Liver (tissue), 9 donors: Measurements from ENCODE around the gene LYST. TPM values are rescaled to one million over a fixed set of nuclear protein-coding genes. Genes with fewer than 3 reads are reported as not detected.
A peak's percentile ranks its signal among the peaks of the same experiment; 100 is the strongest.
"Not testable (repeated sequence)": the region's sequence is repeated elsewhere in the genome, so short reads cannot be mapped to it uniquely, and the experiment has no call there.

ENCODE experiments used
- DNase-seq: peaks from one replicate; pipeline ENCODE4 v3.0.0-alpha.2; 2017; ENCODE audit warnings: low spot score
- H3K27ac ChIP-seq, 2 donors: one replicate each; pipeline ENCODE4 v1.7.0; 2013; ENCODE audit warnings: inconsistent platforms in 2 of 2, low read length in 2 of 2, control low read depth in 1 of 2, low read depth in 1 of 2, mild to moderate bottlenecking in 1 of 2
- H3K27me3 ChIP-seq, 4 donors: one replicate each; pipeline versions ENCODE4 v1.6.1 to v1.7.0; 2013; ENCODE audit warnings: low read length in 3 of 4, inconsistent platforms in 1 of 4, mild to moderate bottlenecking in 1 of 4, moderate library complexity in 1 of 4; ENCODE audit not compliant: control insufficient read depth in 4 of 4, insufficient read depth in 4 of 4
- H3K36me3 ChIP-seq, 4 donors: one replicate each; pipeline versions ENCODE4 v1.6.1 to v1.7.0; 2013; ENCODE audit warnings: low read length in 3 of 4, mild to moderate bottlenecking in 3 of 4, low read depth in 1 of 4, moderate library complexity in 1 of 4; ENCODE audit not compliant: control insufficient read depth in 4 of 4, insufficient read depth in 3 of 4
- H3K4me1 ChIP-seq, 4 donors: one replicate each; pipeline versions ENCODE4 v1.6.1 to v1.7.0; 2013; ENCODE audit warnings: low read length in 3 of 4, mild to moderate bottlenecking in 3 of 4, moderate library complexity in 1 of 4; ENCODE audit not compliant: control insufficient read depth in 4 of 4, insufficient read depth in 4 of 4
- H3K4me3 ChIP-seq, 3 donors: one replicate each; pipeline versions ENCODE4 v1.6.1 to v1.7.0; 2013; ENCODE audit warnings: low read length in 3 of 3, control low read depth in 1 of 3, low read depth in 1 of 3, mild to moderate bottlenecking in 1 of 3
- H3K9ac ChIP-seq, 2 donors: one replicate each; pipeline ENCODE4 v1.7.0; 2013; ENCODE audit warnings: low read length in 2 of 2, mild to moderate bottlenecking in 2 of 2, moderate library complexity in 2 of 2, control low read depth in 1 of 2, low read depth in 1 of 2
- H3K9me3 ChIP-seq, 4 donors: one replicate each; pipeline versions ENCODE4 v1.6.1 to v1.7.0; 2013; ENCODE audit warnings: low read length in 3 of 4; ENCODE audit not compliant: control insufficient read depth in 4 of 4
- EGR1 ChIP-seq, 2 donors: IDR thresholded peaks; 2 replicates each; pipeline ENCODE4 v1.6.1; 2016 to 2018; ENCODE audit warnings: antibody characterized with exemption in 2 of 2, low read depth in 2 of 2
- FOXA1 ChIP-seq: IDR thresholded peaks from 2 replicates; pipeline ENCODE4 v1.6.1; 2016; ENCODE audit warnings: antibody characterized with exemption
- GABPA ChIP-seq, 2 donors: IDR thresholded peaks in 1 of 2; conservative IDR thresholded peaks in 1 of 2; 2 replicates each; pipeline ENCODE4 v1.6.1; 2016; ENCODE audit warnings: antibody characterized with exemption in 2 of 2, mild to moderate bottlenecking in 1 of 2, moderate library complexity in 1 of 2
- RAD21 ChIP-seq, 2 donors: IDR thresholded peaks; 2 replicates each; pipeline ENCODE4 v1.6.1; 2016; ENCODE audit warnings: antibody characterized with exemption in 2 of 2, mild to moderate bottlenecking in 2 of 2
- RXRA ChIP-seq, 2 donors: IDR thresholded peaks; 2 replicates each; pipeline ENCODE4 v1.6.1; 2017 to 2018; ENCODE audit warnings: antibody characterized with exemption in 2 of 2, mild to moderate bottlenecking in 1 of 2
- SP1 ChIP-seq: IDR thresholded peaks from 2 replicates; pipeline ENCODE4 v1.6.1; 2018; ENCODE audit warnings: antibody characterized with exemption, mild to moderate bottlenecking
- TAF1 ChIP-seq: conservative IDR thresholded peaks from 2 replicates; pipeline ENCODE4 v1.6.1; 2016; ENCODE audit warnings: antibody characterized with exemption, mild to moderate bottlenecking
- YY1 ChIP-seq: IDR thresholded peaks from 2 replicates; pipeline ENCODE4 v1.6.1; 2016; ENCODE audit warnings: antibody characterized with exemption, mild to moderate bottlenecking
- WGBS: extraction: QIAGEN DNeasy Blood & Tissue Kit; methylation state at CpG from one replicate; pipeline ENCODE4 v1.1.7; 2013; 5-methylcytosine and 5-hydroxymethylcytosine counted together
- polyA plus RNA-seq, 2 donors: library from polyadenylated mRNA; stranded (reverse) in 1 of 2; unstranded in 1 of 2; fragments of 200-250 nt in 1 of 2; fragments of >200 nt in 1 of 2; fragmentation: Nextera tagmentation in 1 of 2; extraction: Ambion mirVana in 1 of 2; gene quantifications; one replicate each; pipeline versions ENCODE4 v1.2.1 to v1.2.3, GENCODE V29; 2013 to 2015
- total RNA-seq, 2 donors: library from RNA; depleted of rRNA; stranded (reverse); fragments of >200 nt; gene quantifications; one replicate each; pipeline ENCODE4 v1.2.3, GENCODE V29; 2014
- TF ChIP-seq, protein P1 (sequence below): IDR thresholded peaks from 2 replicates; pipeline ENCODE4 v1.6.1; 2016; ENCODE audit warnings: antibody characterized with exemption, mild to moderate bottlenecking
- TF ChIP-seq, protein P2 (sequence below): IDR thresholded peaks from 2 replicates; pipeline ENCODE4 v1.6.1; 2016; ENCODE audit warnings: antibody characterized with exemption
- TF ChIP-seq, protein P3 (sequence below): IDR thresholded peaks from 2 replicates; pipeline ENCODE4 v1.6.1; 2016; ENCODE audit warnings: antibody characterized with exemption
- TF ChIP-seq, protein P4 (sequence below): IDR thresholded peaks from 2 replicates; pipeline ENCODE4 v1.6.1; 2016; ENCODE audit warnings: antibody characterized with exemption
- donor health status: healthy.
- donor health status: healthy.
- donor health status: healthy.
- donor health status: healthy.
- donor health status: healthy.

Gene LYST
- total and polyA plus RNA-seq, 4 donors: 3.4 to 45.9 (median 14.2) TPM

DNA sequence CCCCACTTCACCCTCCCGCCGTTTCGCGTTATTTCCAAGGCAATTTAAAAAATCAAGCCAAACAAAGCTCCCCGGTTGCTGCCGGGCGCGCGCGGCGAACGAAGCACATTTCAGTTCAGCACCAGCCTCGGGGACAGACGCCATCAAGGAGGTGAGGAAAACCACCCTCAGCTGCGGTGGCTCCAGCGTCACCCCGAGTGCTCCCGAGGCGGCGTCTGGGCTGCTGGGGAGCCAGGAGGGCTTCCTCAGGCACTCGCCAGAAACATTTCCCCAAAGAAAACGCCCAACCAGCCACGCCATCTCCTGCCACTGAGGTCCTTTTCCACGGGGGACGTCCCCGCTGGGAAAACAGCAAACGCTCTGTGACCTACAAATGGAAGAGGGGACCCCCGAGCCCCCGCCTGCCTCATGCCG lies 217.7 kb downstream of the LYST start:
- WGBS: 3% methylated on average over 30 of the region's 30 CpGs
- peaks cover 0 to 19% (median 6%) of the 10 kb centered on the region in 4 donors for H3K27me3 ChIP-seq
- no peak overlapping the region for H3K9ac ChIP-seq
- H3K4me1 ChIP-seq: peaks cover 13 to 25% (median 21%) of the 10 kb centered on the region in 4 donors
- TF ChIP-seq, protein P1, sequence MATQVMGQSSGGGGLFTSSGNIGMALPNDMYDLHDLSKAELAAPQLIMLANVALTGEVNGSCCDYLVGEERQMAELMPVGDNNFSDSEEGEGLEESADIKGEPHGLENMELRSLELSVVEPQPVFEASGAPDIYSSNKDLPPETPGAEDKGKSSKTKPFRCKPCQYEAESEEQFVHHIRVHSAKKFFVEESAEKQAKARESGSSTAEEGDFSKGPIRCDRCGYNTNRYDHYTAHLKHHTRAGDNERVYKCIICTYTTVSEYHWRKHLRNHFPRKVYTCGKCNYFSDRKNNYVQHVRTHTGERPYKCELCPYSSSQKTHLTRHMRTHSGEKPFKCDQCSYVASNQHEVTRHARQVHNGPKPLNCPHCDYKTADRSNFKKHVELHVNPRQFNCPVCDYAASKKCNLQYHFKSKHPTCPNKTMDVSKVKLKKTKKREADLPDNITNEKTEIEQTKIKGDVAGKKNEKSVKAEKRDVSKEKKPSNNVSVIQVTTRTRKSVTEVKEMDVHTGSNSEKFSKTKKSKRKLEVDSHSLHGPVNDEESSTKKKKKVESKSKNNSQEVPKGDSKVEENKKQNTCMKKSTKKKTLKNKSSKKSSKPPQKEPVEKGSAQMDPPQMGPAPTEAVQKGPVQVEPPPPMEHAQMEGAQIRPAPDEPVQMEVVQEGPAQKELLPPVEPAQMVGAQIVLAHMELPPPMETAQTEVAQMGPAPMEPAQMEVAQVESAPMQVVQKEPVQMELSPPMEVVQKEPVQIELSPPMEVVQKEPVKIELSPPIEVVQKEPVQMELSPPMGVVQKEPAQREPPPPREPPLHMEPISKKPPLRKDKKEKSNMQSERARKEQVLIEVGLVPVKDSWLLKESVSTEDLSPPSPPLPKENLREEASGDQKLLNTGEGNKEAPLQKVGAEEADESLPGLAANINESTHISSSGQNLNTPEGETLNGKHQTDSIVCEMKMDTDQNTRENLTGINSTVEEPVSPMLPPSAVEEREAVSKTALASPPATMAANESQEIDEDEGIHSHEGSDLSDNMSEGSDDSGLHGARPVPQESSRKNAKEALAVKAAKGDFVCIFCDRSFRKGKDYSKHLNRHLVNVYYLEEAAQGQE: peak; percentile 99
- TF ChIP-seq YY1 (no peak), SP1 (no peak), RXRA (IDR thresholded peaks at IDR 0.05) (peak in 1 of 2 donors; percentile 17)
- H3K4me3 ChIP-seq: peak overlapping the region in 1 of 3 donors; percentile 58
- peak; percentile 50 for DNase-seq
- no peaks in the 10 kb centered on the region for H3K9me3 ChIP-seq
- no peak overlapping the region for H3K27ac ChIP-seq
- no peaks in the 10 kb centered on the region for H3K36me3 ChIP-seq

DNA sequence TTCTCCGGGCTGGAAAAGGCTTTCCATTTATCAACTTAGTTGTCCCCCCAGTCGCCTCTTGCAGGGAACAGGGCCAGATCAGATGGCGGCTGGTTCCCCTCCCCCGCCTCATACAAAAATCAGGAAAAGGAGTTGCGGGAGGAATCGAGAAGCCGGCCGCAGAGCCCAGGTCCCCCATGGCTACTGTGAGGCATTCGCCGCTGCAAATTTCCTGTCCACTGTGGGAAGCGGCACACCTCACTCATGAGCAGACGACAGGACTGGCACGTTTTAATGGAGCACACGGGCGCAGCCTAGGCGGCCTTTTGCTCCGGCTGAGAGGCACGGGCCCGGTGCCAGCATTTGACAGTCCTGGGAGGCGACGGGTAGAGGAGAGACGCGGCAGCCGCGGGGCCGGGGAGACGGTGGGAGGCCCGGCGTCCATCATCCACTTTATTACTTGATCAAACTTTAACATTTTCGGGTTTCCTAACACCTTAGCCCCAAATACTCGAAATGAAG lies 218.2 kb downstream of the LYST start:
- no peak overlapping the region for H3K9ac ChIP-seq
- 12% methylated on average over 31 of the region's 31 CpGs for WGBS
- H3K4me1 ChIP-seq: peaks cover 13 to 25% (median 21%) of the 10 kb centered on the region in 4 donors
- no peaks in the 10 kb centered on the region for H3K9me3 ChIP-seq
- DNase-seq: no peak
- no peaks in the 10 kb centered on the region for H3K36me3 ChIP-seq
- TF ChIP-seq, protein P2, sequence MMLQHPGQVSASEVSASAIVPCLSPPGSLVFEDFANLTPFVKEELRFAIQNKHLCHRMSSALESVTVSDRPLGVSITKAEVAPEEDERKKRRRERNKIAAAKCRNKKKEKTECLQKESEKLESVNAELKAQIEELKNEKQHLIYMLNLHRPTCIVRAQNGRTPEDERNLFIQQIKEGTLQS: no peak
- TF ChIP-seq GABPA (IDR thresholded peaks at IDR 0.05 in 1 of 2, conservative IDR thresholded peaks at IDR 0.05 in 1 of 2): no peak
- no peak for TF ChIP-seq SP1
- TF ChIP-seq YY1: no peak
- TF ChIP-seq FOXA1: no peak
- no peak for TF ChIP-seq RAD21 (IDR thresholded peaks at IDR 0.05)
- TF ChIP-seq, protein P3, sequence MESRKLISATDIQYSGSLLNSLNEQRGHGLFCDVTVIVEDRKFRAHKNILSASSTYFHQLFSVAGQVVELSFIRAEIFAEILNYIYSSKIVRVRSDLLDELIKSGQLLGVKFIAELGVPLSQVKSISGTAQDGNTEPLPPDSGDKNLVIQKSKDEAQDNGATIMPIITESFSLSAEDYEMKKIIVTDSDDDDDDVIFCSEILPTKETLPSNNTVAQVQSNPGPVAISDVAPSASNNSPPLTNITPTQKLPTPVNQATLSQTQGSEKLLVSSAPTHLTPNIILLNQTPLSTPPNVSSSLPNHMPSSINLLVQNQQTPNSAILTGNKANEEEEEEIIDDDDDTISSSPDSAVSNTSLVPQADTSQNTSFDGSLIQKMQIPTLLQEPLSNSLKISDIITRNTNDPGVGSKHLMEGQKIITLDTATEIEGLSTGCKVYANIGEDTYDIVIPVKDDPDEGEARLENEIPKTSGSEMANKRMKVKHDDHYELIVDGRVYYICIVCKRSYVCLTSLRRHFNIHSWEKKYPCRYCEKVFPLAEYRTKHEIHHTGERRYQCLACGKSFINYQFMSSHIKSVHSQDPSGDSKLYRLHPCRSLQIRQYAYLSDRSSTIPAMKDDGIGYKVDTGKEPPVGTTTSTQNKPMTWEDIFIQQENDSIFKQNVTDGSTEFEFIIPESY: no peak
- TF ChIP-seq RXRA (IDR thresholded peaks at IDR 0.05): no peak
- TF ChIP-seq, protein P4, sequence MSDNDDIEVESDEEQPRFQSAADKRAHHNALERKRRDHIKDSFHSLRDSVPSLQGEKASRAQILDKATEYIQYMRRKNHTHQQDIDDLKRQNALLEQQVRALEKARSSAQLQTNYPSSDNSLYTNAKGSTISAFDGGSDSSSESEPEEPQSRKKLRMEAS: no peak
- TF ChIP-seq EGR1 (IDR thresholded peaks at IDR 0.05; ENCODE audit: low read depth in 2 of 2): no peak
- no peak for TF ChIP-seq TAF1
- peaks cover 0 to 19% (median 6%) of the 10 kb centered on the region in 4 donors for H3K27me3 ChIP-seq
- no peak overlapping the region for H3K27ac ChIP-seq
- peak overlapping the region in 1 of 3 donors; percentile 58 for H3K4me3 ChIP-seq

DNA sequence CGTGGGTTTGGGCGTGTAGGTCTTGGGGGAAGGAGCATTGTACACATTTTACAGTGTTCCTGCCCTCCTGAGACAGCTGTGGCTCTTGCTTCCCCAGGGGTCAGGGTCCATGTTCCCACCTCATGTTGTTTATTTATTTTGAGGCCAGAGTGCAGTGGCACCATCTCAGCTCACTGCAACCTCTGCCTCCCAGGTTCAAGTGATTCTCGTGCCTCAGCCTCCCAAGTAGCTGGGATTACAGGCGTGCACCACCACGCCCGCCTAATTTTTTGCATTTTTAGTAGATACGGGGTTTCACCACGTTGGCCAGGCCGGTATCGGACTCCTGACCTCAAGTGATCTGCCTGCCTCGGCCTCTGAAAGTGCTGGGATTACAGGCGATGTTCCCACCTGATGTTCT lies 219.2 kb downstream of the LYST start:
- H3K9ac ChIP-seq, H3K9me3 ChIP-seq, DNase-seq, H3K27ac ChIP-seq, H3K36me3 ChIP-seq, H3K4me3 ChIP-seq: not testable (repeated sequence)
- H3K4me1 ChIP-seq: peaks cover 13 to 25% (median 21%) of the 10 kb centered on the region in 4 donors
- peaks cover 0 to 13% (median 6%) of the 10 kb centered on the region in 4 donors for H3K27me3 ChIP-seq
- 86% methylated on average over 12 of the region's 12 CpGs for WGBS
